ENCODE measurements around the gene SNX20.

Gene SNX20

DNA sequence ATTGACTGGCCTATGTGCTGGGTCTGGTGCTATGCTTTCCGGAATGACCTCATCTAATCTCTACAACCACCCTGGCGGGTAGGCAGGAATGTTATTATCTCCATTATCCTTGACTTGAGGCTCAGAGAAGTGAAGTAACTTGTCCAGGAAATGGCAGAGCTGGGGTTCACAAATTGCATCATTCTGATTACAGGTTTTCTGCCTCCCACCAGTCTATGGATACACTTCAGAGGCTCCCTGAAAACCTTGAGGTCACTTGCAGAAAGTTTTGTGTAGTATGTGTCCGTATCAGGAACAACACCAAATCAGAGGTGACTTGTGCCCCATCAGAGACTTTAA, 31.4 kb upstream of the SNX20 start:
- ATAC-seq (replicated peaks; ENCODE audit: extremely low read depth, poor library complexity, severe bottlenecking) (no peak), DNase-seq (ENCODE audit: low spot score in 2 of 2) (no peak)
- H3K4me1 Mint-ChIP-seq: peaks cover 14% of the 10 kb centered on the region
- H3K9me3 Mint-ChIP-seq: no peaks in the 10 kb centered on the region
- H3K27ac Mint-ChIP-seq (ENCODE audit: low read depth): no peak overlapping the region
- H3K36me3 Mint-ChIP-seq (ENCODE audit: insufficient read depth): peaks cover 8% of the 10 kb centered on the region
- no peak overlapping the region for H3K4me3 Mint-ChIP-seq
- H3K27me3 Mint-ChIP-seq: no peaks in the 10 kb centered on the region

DNA sequence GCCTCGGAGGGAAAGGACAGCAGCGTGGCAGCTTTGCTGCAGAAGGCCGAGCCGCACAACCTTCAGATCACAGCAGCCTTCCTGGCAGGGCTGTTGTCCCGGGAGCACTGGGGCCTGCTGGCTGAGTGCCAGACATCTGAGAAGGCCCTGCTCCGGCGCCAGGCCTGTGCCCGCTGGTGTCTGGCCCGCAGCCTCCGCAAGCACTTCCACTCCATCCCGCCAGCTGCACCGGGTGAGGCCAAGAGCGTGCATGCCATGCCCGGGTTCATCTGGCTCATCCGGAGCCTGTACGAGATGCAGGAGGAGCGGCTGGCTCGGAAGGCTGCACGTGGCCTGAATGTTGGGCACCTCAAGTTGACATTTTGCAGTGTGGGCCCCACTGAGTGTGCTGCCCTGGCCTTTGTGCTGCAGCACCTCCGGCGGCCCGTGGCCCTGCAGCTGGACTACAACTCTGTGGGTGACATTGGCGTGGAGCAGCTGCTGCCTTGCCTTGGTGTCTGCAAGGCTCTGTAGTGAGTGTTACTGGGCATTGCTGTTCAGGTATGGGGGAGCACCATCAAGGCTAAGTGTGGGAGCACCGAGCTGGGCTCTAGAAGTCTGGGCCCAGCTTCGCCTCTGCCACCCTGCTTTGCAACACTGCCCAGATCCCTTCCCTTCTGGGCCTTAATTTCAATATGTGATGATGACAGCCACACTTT, 30.9 kb upstream of the SNX20 start:
- Mint-ChIP-seq H3K4me3 (no peak overlapping the region), H3K9me3 (no peaks in the 10 kb centered on the region), H3K27me3 (no peaks in the 10 kb centered on the region), H3K4me1 (peaks cover 14% of the 10 kb centered on the region), H3K36me3 (ENCODE audit: insufficient read depth) (peaks cover 10% of the 10 kb centered on the region), H3K27ac (ENCODE audit: low read depth) (no peak overlapping the region)
- DNase-seq (ENCODE audit: low spot score in 2 of 2): no peak
- no peak for ATAC-seq (replicated peaks; ENCODE audit: extremely low read depth, poor library complexity, severe bottlenecking)

DNA sequence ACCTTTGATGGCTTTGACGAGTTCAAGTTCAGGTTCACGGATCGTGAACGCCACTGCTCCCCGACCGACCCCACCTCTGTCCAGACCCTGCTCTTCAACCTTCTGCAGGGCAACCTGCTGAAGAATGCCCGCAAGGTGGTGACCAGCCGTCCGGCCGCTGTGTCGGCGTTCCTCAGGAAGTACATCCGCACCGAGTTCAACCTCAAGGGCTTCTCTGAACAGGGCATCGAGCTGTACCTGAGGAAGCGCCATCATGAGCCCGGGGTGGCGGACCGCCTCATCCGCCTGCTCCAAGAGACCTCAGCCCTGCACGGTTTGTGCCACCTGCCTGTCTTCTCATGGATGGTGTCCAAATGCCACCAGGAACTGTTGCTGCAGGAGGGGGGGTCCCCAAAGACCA, 29.9 kb upstream of the SNX20 start:
- ATAC-seq (replicated peaks; ENCODE audit: extremely low read depth, poor library complexity, severe bottlenecking): no peak

DNA sequence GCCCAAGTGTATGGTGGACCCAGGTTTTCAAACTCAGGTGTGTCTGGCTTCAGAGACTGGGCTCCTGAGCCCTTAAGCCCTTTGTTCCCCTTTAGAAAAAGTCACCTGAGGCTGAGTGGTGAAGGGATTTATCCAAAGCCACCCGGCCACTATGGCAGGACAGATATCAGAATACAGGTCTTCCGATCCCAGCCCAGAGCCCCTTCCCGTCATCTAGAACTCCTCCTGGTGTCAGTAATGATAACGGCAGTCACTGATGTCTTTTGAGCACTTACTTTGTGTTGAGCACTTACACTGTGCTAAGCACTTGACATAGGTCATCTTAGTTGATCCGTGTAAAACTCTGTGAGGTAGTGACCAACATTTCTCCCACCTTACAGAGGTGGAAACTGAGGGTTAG, 28.9 kb upstream of the SNX20 start:
- Mint-ChIP-seq H3K36me3 (ENCODE audit: insufficient read depth) (peaks cover 7% of the 10 kb centered on the region), H3K4me3 (no peak overlapping the region), H3K4me1 (peaks cover 16% of the 10 kb centered on the region), H3K27me3 (no peaks in the 10 kb centered on the region), H3K9me3 (peaks cover 2% of the 10 kb centered on the region), H3K27ac (ENCODE audit: low read depth) (no peak overlapping the region)
- no peak for ATAC-seq (replicated peaks; ENCODE audit: extremely low read depth, poor library complexity, severe bottlenecking)
- no peak for DNase-seq (ENCODE audit: low spot score in 2 of 2)

More for the DNA sequence above, 29.9 kb upstream of the SNX20 start:
- Mint-ChIP-seq H3K36me3 (ENCODE audit: insufficient read depth) (peaks cover 10% of the 10 kb centered on the region), H3K27ac (ENCODE audit: low read depth) (no peak overlapping the region), H3K4me1 (peaks cover 16% of the 10 kb centered on the region), H3K9me3 (no peaks in the 10 kb centered on the region), H3K27me3 (no peaks in the 10 kb centered on the region), H3K4me3 (no peak overlapping the region)
- DNase-seq (ENCODE audit: low spot score in 2 of 2): no peak

DNA sequence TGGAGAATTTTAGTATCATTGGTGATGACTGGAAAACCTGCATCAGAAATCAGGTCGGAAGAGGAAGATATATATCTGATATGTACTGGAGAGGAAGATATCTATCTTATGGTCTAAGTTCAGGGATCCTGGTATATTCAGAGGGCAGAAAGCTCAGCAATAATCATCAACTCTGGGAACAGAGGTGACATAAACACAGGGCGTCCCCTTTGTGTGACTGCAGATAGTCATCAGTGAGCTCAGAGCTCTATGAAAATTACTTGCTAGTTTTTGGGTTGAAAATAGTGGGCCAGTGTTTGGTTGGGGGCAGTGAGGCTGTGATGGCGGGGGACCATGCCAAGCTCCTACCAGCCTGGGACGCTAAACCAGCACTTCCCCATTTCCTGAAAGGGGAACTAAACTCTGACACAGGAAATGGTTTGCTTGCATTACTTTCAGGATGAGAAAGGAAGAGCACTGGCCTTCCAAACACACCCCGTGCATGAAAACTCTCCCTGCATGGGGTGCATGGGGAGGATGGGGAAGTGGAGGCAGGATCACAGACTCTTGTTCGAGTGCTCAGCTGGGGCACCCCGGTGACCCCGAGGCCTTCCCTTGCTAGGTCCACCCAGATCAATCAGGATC, 28.1 kb upstream of the SNX20 start:
- ATAC-seq (replicated peaks; ENCODE audit: extremely low read depth, poor library complexity, severe bottlenecking): no peak
- peaks cover 7% of the 10 kb centered on the region for H3K36me3 Mint-ChIP-seq (ENCODE audit: insufficient read depth)
- H3K4me1 Mint-ChIP-seq: peaks cover 16% of the 10 kb centered on the region
- H3K4me3 Mint-ChIP-seq: no peak overlapping the region
- H3K9me3 Mint-ChIP-seq: peaks cover 6% of the 10 kb centered on the region
- H3K27ac Mint-ChIP-seq (ENCODE audit: low read depth): peak overlapping the region; percentile 27
- H3K27me3 Mint-ChIP-seq: no peaks in the 10 kb centered on the region
- no peak for DNase-seq (ENCODE audit: low spot score in 2 of 2)

DNA sequence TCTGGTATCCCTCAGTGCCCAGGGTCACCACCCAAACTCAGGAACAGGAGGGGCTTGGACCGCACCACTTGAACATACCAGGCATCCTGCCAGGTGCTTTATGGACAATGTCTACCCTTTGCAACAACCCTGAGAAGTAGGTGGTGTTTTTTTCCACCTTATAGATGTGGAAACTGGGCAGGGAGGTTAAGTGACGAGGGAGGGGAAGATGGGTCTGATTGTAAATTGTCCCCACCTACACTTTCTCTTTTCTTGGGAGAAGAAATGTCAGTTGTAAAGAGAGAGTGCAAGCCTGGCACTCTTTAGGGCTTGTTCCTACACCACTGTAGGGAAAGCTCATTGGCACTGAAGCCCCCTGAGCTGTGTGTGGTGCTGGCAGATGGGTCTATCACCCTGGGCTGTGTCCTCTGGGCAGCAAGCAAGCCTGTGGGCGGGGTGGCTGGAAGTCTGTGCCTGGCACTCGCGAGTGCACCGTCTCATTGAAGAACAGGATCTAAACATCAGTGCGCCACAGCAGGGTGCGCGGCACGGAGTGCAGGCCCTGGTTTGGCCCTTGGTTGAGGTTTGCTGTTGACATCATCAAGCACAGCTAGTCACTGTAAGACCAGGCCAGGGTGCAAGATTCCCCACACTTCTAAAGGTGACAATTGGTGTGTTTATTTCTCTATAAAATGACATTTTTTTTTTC, 27.4 kb upstream of the SNX20 start:
- no peaks in the 10 kb centered on the region for H3K27me3 Mint-ChIP-seq
- ATAC-seq (replicated peaks; ENCODE audit: extremely low read depth, poor library complexity, severe bottlenecking) (peak; percentile 28), DNase-seq (ENCODE audit: low spot score in 2 of 2) (no peak)
- peaks cover 16% of the 10 kb centered on the region for H3K4me1 Mint-ChIP-seq
- H3K36me3 Mint-ChIP-seq (ENCODE audit: insufficient read depth): peaks cover 7% of the 10 kb centered on the region
- H3K9me3 Mint-ChIP-seq: peaks cover 6% of the 10 kb centered on the region
- no peak overlapping the region for H3K4me3 Mint-ChIP-seq
- H3K27ac Mint-ChIP-seq (ENCODE audit: low read depth): peak overlapping the region; percentile 27

DNA sequence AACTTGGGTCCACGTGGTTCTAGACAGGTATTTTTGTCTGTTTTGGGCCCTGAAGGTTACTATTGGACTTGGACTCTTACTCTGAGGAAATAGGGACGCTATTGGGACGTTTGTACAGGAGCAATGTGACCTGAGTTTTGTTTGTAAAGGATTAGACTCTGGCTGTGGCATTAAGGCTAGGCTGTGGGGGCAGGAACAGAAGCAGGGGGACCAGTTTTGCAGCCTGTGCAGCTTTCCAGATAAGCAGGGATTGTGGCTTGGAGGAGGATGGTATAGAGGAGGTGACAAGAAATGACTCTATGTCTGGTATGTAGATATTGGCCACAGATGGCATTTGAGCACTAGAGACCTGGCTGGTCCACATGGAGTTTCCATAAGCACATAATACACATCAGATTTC, 25.1 kb upstream of the SNX20 start:
- Mint-ChIP-seq H3K9me3 (peaks cover 6% of the 10 kb centered on the region), H3K27ac (ENCODE audit: low read depth) (no peak overlapping the region), H3K4me3 (no peak overlapping the region), H3K27me3 (no peaks in the 10 kb centered on the region), H3K36me3 (ENCODE audit: insufficient read depth) (peaks cover 2% of the 10 kb centered on the region), H3K4me1 (peaks cover 16% of the 10 kb centered on the region)
- ATAC-seq (replicated peaks; ENCODE audit: extremely low read depth, poor library complexity, severe bottlenecking) (no peak), DNase-seq (ENCODE audit: low spot score in 2 of 2) (no peak)

DNA sequence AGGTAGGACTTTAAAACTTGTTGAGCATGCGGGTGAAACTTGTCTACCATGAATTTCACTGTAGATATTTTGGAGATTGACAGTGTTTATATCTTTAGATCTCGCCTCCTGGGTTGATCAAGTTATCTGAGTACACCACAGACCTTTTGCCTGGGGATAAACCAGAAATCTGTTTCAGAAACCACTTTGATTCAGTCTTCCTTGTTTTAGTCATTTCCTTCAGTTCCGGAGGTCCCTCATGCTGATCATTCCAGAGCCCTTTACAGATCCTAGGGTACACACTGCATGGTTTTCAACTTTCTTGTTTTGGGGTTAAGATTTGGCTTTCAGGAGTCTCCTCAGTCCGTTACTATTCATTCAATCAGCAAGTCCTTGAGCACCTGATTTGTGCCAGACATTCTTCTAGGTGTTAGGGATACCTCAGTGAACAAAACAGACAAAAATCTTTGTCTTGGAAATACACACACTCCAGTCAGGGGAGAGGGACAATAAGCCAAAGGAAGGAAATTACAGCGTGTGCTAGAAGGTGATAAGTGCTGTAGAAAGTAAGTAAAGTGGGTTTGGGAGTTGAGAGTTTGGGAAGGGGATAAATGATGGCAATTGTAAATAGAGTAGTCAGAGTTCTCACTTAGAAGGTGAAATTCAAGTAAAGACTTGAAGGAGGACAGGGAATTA, 24.5 kb upstream of the SNX20 start:
- Mint-ChIP-seq H3K27ac (ENCODE audit: low read depth) (peak overlapping the region; percentile 64), H3K4me1 (peaks cover 16% of the 10 kb centered on the region), H3K9me3 (peaks cover 6% of the 10 kb centered on the region), H3K27me3 (no peaks in the 10 kb centered on the region), H3K4me3 (no peak overlapping the region), H3K36me3 (ENCODE audit: insufficient read depth) (peaks cover 5% of the 10 kb centered on the region)
- no peak for DNase-seq (ENCODE audit: low spot score in 2 of 2)
- ATAC-seq (replicated peaks; ENCODE audit: extremely low read depth, poor library complexity, severe bottlenecking): no peak

DNA sequence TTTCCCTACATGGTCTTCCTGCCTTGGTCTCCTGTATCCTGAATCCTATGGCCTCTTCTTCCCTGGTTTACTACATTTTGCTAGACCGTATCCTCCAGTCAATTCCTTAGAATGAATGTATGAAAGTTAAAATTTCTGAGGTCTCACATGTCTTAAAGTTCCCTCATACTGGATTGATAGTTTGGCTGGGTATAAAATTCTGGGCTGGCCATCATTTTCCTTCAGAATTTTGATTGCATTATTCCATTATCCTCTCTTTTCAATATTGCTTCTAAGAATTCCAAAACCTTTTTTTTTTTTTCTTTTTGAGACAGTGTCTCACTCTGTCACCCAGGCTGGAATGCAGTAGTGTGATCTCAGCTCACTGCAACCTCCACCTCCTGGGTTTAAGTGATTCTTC, 23.1 kb upstream of the SNX20 start:
- no peak for ATAC-seq (replicated peaks; ENCODE audit: extremely low read depth, poor library complexity, severe bottlenecking)
- peaks cover 6% of the 10 kb centered on the region for H3K9me3 Mint-ChIP-seq
- DNase-seq (ENCODE audit: low spot score in 2 of 2): no peak
- H3K36me3 Mint-ChIP-seq (ENCODE audit: insufficient read depth): peaks cover 5% of the 10 kb centered on the region
- H3K4me3 Mint-ChIP-seq: no peak overlapping the region
- H3K4me1 Mint-ChIP-seq: peaks cover 23% of the 10 kb centered on the region
- H3K27ac Mint-ChIP-seq (ENCODE audit: low read depth): no peak overlapping the region
- H3K27me3 Mint-ChIP-seq: no peaks in the 10 kb centered on the region

DNA sequence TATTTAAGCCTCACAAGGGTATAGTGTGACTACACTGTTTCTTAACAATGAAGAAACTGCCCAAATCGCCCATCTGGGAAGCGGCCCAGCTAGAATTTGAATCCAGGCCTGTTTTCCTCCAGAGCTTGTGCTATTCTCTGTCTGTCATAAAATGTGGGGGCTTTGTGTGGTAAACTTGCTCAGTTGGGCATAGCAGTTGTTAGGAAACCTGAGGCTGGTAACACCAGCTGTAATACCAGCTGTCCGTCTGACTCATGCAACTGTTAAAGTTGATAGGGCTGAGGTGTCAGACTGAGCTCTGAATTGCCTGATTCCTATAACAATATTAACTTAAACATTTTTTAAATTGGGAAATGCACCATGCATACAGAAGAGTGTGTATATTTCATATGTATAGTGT, 21.6 kb upstream of the SNX20 start:
- no peak overlapping the region for H3K4me3 Mint-ChIP-seq
- peaks cover 7% of the 10 kb centered on the region for H3K36me3 Mint-ChIP-seq (ENCODE audit: insufficient read depth)
- no peak for DNase-seq (ENCODE audit: low spot score in 2 of 2)
- peak; percentile 47 for ATAC-seq (replicated peaks; ENCODE audit: extremely low read depth, poor library complexity, severe bottlenecking)
- H3K9me3 Mint-ChIP-seq: peaks cover 6% of the 10 kb centered on the region
- no peaks in the 10 kb centered on the region for H3K27me3 Mint-ChIP-seq
- H3K4me1 Mint-ChIP-seq: peaks cover 30% of the 10 kb centered on the region
- no peak overlapping the region for H3K27ac Mint-ChIP-seq (ENCODE audit: low read depth)

DNA sequence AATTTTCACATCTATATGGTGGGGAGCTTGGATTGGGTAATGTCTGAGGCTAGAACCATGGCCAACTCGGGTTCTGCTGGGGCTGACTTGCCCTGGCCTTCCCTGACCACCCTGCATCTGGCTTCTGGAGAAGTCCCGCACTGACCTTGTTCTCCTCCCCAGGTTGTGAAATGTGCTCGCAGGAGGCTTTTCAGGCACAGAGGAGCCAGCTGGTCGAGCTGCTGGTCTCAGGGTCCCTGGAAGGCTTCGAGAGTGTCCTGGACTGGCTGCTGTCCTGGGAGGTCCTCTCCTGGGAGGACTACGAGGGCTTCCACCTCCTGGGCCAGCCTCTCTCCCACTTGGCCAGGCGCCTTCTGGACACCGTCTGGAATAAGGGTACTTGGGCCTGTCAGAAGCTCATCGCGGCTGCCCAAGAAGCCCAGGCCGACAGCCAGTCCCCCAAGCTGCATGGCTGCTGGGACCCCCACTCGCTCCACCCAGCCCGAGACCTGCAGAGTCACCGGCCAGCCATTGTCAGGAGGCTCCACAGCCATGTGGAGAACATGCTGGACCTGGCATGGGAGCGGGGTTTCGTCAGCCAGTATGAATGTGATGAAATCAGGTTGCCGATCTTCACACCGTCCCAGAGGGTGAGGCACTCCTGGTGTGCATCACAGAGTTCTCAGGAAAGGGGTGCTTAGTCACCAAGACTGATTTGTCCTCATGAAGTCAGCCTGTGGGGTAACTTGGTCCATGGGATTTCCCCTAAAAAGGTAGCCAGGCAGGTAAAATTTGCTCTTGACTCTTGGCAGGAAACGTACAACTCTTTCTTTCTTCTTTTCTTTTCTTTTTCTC, 18.4 kb upstream of the SNX20 start:
- Mint-ChIP-seq H3K27me3 (no peaks in the 10 kb centered on the region), H3K4me1 (peaks cover 50% of the 10 kb centered on the region), H3K27ac (ENCODE audit: low read depth) (peak overlapping the region; percentile 85), H3K36me3 (ENCODE audit: insufficient read depth) (peaks cover 6% of the 10 kb centered on the region), H3K9me3 (no peaks in the 10 kb centered on the region), H3K4me3 (peak overlapping the region; percentile 82)
- no peak for DNase-seq (ENCODE audit: low spot score in 2 of 2)
- peak; percentile 50 for ATAC-seq (replicated peaks; ENCODE audit: extremely low read depth, poor library complexity, severe bottlenecking)

Measured in central memory CD8-positive, alpha-beta T cell (primary cell).